Thyroid gland (tissue), 4 donors: Measurements from ENCODE around the gene INTS7. TPM values are rescaled to one million over a fixed set of nuclear protein-coding genes. Genes with fewer than 3 reads are reported as not detected.
"Not testable (repeated sequence)": the region's sequence is repeated elsewhere in the genome, so short reads cannot be mapped to it uniquely, and the experiment has no call there.

ENCODE experiments used
- DNase-seq, 2 donors: peaks; one replicate each; pipeline ENCODE4 v3.0.0-alpha.2; 2019
- H3K27ac ChIP-seq, 3 donors: fragments of 200-600 bp; sonication (generic); 1 replicate in 2 of 3; 2 replicates in 1 of 3; pipeline ENCODE4 v1.5.1; 2016 to 2019; ENCODE audit warnings: mild to moderate bottlenecking in 1 of 3, moderate library complexity in 1 of 3
- H3K27me3 ChIP-seq: fragments of 200-600 bp; sonication (generic); one replicate; pipeline ENCODE4 v1.5.1; 2019
- H3K36me3 ChIP-seq, 2 donors: fragments of 200-600 bp; sonication (generic); one replicate each; pipeline ENCODE4 v1.5.1; 2016 to 2019
- H3K4me1 ChIP-seq, 2 donors: fragments of 200-600 bp; sonication (generic); one replicate each; pipeline ENCODE4 v1.5.1; 2017 to 2019
- H3K4me3 ChIP-seq, 3 donors: fragments of 200-600 bp; sonication (generic); replicated peaks in 1 of 3; 1 replicate in 2 of 3; 2 replicates in 1 of 3; pipeline ENCODE4 v1.5.1; 2016; ENCODE audit warnings: mild to moderate bottlenecking in 1 of 3
- H3K9me3 ChIP-seq: fragments of 200-600 bp; sonication (generic); one replicate; pipeline ENCODE4 v1.5.1; 2017
- CTCF ChIP-seq, 6 experiments: fragments of 200-600 bp in 3 of 6; fragments of 450-650 bp in 3 of 6; sonication (generic) in 3 of 6; IDR thresholded peaks; one replicate each; pipeline ENCODE4 v1.5.1; 2016 to 2019; ENCODE audit warnings: antibody characterized with exemption in 6 of 6, mild to moderate bottlenecking in 2 of 6, inconsistent platforms in 1 of 6, moderate library complexity in 1 of 6
- POLR2A ChIP-seq, 2 donors: fragments of 450-650 bp; IDR thresholded peaks; one replicate each; pipeline ENCODE4 v1.6.1; 2017; ENCODE audit warnings: antibody characterized with exemption in 2 of 2, mild to moderate bottlenecking in 2 of 2, moderate library complexity in 1 of 2
- WGBS, 2 donors: methylation state at CpG; one replicate each; pipeline ENCODE4 v1.1.5; 2017; 5-methylcytosine and 5-hydroxymethylcytosine counted together
- intact Hi-C: fragments of 100-400 bp; cut with DNase I; formaldehyde crosslinking; loops from one replicate; pipeline ENCODE4 v1.15.1; 2023
- total RNA-seq, 4 donors: library from RNA; depleted of rRNA; stranded (reverse); fragments of >200 nt; gene quantifications; one replicate each; pipeline ENCODE4 v1.2.3, GENCODE V29; 2016

The INTS7 gene
- total RNA-seq, 4 donors from 2014 or later: 14.8 to 22.6 (median 19.5) TPM

- Histone ChIP-seq H3K4me1 (no peaks in the 10 kb centered on the region), H3K9me3 (no peaks in the 10 kb centered on the region), H3K27ac (no peak overlapping the region), H3K4me3 (no peak overlapping the region), H3K36me3 (no peaks in the 10 kb centered on the region), H3K27me3 (no peaks in the 10 kb centered on the region)
- no peak for TF ChIP-seq POLR2A (IDR thresholded peaks at IDR 0.05)
- no peak for TF ChIP-seq CTCF (IDR thresholded peaks at IDR 0.05)
- intact Hi-C loops: no loop called here
- no peak for DNase-seq
- WGBS, 2 donors: 93 to 94% methylated on average over 4 of the region's 4 CpGs
Observed at GRCh38 chr1:211968200-211968834, 67.0 kb downstream of the INTS7 start.

GRCh38 chr1:211967704-211968103 lies 67.7 kb downstream of the INTS7 start:
- H3K27me3 ChIP-seq: no peaks in the 10 kb centered on the region
- TF ChIP-seq POLR2A (IDR thresholded peaks at IDR 0.05): no peak
- no peak for TF ChIP-seq CTCF (IDR thresholded peaks at IDR 0.05)
- no peaks in the 10 kb centered on the region for H3K9me3 ChIP-seq
- no peaks in the 10 kb centered on the region for H3K36me3 ChIP-seq
- 78 to 86% methylated on average over 3 of the region's 3 CpGs for WGBS, 2 donors
- intact Hi-C loops: no loop called here
- H3K27ac ChIP-seq: no peak overlapping the region
- H3K4me1 ChIP-seq: no peaks in the 10 kb centered on the region
- no peak overlapping the region for H3K4me3 ChIP-seq
- no peak for DNase-seq

- WGBS, 2 donors: 91 to 93% methylated on average over 8 of the region's 8 CpGs
- H3K27ac ChIP-seq: no peak overlapping the region
- H3K4me1 ChIP-seq: no peaks in the 10 kb centered on the region
- H3K27me3 ChIP-seq: no peaks in the 10 kb centered on the region
- no peak overlapping the region for H3K4me3 ChIP-seq
- no peak for DNase-seq
- intact Hi-C loops: no loop called here
- no peaks in the 10 kb centered on the region for H3K9me3 ChIP-seq
- H3K36me3 ChIP-seq: no peaks in the 10 kb centered on the region
- TF ChIP-seq POLR2A (IDR thresholded peaks at IDR 0.05) (no peak), CTCF (IDR thresholded peaks at IDR 0.05) (no peak)
Observed at GRCh38 chr1:211965108-211965805, 70.1 kb downstream of the INTS7 start.

GRCh38 chr1:211959680-211960079 lies 75.7 kb downstream of the INTS7 start:
- TF ChIP-seq POLR2A (IDR thresholded peaks at IDR 0.05) (no peak), CTCF (IDR thresholded peaks at IDR 0.05) (no peak)
- no peaks in the 10 kb centered on the region for H3K4me1 ChIP-seq
- intact Hi-C loops: no loop called here
- no peaks in the 10 kb centered on the region for H3K27me3 ChIP-seq
- DNase-seq: no peak
- H3K36me3 ChIP-seq: no peaks in the 10 kb centered on the region
- no peak overlapping the region for H3K4me3 ChIP-seq
- H3K9me3 ChIP-seq: no peaks in the 10 kb centered on the region
- 84 to 94% methylated on average over 11 of the region's 11 CpGs for WGBS, 2 donors
- no peak overlapping the region for H3K27ac ChIP-seq

- TF ChIP-seq POLR2A (IDR thresholded peaks at IDR 0.05): no peak
- no peak for TF ChIP-seq CTCF (IDR thresholded peaks at IDR 0.05)
- no peak for DNase-seq
- H3K4me1 ChIP-seq: no peaks in the 10 kb centered on the region
- 69 to 94% methylated on average over 6 to 8 of the region's 8 CpGs for WGBS, 2 donors
- no peaks in the 10 kb centered on the region for H3K27me3 ChIP-seq
- H3K27ac ChIP-seq: no peak overlapping the region
- intact Hi-C loops: no loop called here
- no peaks in the 10 kb centered on the region for H3K36me3 ChIP-seq
- no peaks in the 10 kb centered on the region for H3K9me3 ChIP-seq
- no peak overlapping the region for H3K4me3 ChIP-seq
Observed at GRCh38 chr1:211959221-211959620, 76.1 kb downstream of the INTS7 start.

GRCh38 chr1:211954028-211954427 lies 81.3 kb downstream of the INTS7 start:
- H3K27me3 ChIP-seq, H3K27ac ChIP-seq, H3K36me3 ChIP-seq, H3K4me3 ChIP-seq, H3K9me3 ChIP-seq, intact Hi-C loops, DNase-seq: not testable (repeated sequence)
- H3K4me1 ChIP-seq: peaks cover 0 to 11% of the 10 kb centered on the region in 2 donors
- 82 to 100% methylated on average over 2 of the region's 2 CpGs for WGBS, 2 donors

DNA sequence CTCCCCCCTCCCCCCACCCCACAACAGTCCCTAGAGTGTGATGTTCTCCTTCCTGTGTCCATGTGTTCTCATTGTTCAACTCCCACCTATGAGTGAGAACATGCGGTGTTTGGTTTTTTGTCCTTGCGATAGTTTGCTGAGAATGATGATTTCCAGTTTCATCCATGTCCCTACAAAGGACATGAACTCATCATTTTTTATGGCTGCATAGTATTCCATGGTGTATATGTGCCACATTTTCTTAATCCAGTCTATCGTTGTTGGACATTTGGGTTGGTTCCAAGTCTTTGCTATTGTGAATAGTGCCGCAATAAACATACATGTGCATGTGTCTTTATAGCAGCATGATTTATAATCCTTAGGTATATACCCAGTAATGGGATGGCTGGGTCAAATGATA lies 81.8 kb downstream of the INTS7 start:
- peaks cover 0 to 11% of the 10 kb centered on the region in 2 donors for H3K4me1 ChIP-seq
- DNase-seq, H3K27me3 ChIP-seq, H3K9me3 ChIP-seq, H3K36me3 ChIP-seq, H3K27ac ChIP-seq, H3K4me3 ChIP-seq, intact Hi-C loops: not testable (repeated sequence)
- 100% methylated on average over 2 to 3 of the region's 4 CpGs for WGBS, 2 donors
